Panc1 (cell line): ENCODE data around the gene GMCL2. TPM values are rescaled to one million over a fixed set of nuclear protein-coding genes. Genes with fewer than 3 reads are reported as not detected.

ENCODE experiments used
- ATAC-seq: fragments of 200-7000 bp; cut with Tn5 transposase; 2 replicates; pipeline ENCODE4 v1.9.1; 2020; ENCODE audit warnings: mild to moderate bottlenecking, moderate library complexity
- BruUV-seq: library from RNA; stranded (reverse); fragments of 400-500 nt; replicated peaks from 2 replicates; lab custom pipeline; 2021; lab: Mats Ljungman, UMichigan
- CTCF ChIA-PET: fragments of 300-600 bp; sonication (Branson Sonifier 250); formaldehyde crosslinking; loops from one replicate; lab custom pipeline; 2022; ENCODE audit warnings: antibody characterized with exemption; lab: Charles Lee
- POLR2A ChIA-PET: fragments of 300-600 bp; sonication (Branson Sonifier 250); formaldehyde crosslinking; loops from one replicate; lab custom pipeline; 2022; ENCODE audit warnings: antibody characterized with exemption; lab: Charles Lee
- DNase-seq: peaks from one replicate; pipeline ENCODE4 v3.0.0-alpha.2; 2010; ENCODE audit warnings: low read depth, low spot score
- H3K27ac ChIP-seq: 2 replicates; pipeline ENCODE4 v1.5.1; 2011; ENCODE audit warnings: mild to moderate bottlenecking, low read length, inconsistent platforms
- H3K27me3 ChIP-seq: fragments of 200-500 bp; sonication (Bioruptor generic); 2 replicates; pipeline ENCODE4 v1.6.0; 2014; ENCODE audit warnings: low read length, inconsistent platforms; ENCODE audit not compliant: control insufficient read depth, insufficient read depth
- H3K36me3 ChIP-seq: fragments of 200-500 bp; sonication (Bioruptor generic); 2 replicates; pipeline ENCODE4 v1.5.1; 2014; ENCODE audit warnings: inconsistent platforms, mild to moderate bottlenecking, low read length, moderate library complexity; ENCODE audit not compliant: control insufficient read depth, insufficient read depth
- H3K4me1 ChIP-seq: 2 replicates; pipeline ENCODE4 v1.5.1; 2011; ENCODE audit warnings: inconsistent platforms, mild to moderate bottlenecking, low read length, moderate library complexity; ENCODE audit not compliant: control insufficient read depth, insufficient read depth
- H3K4me3 ChIP-seq, 2 experiments: 2 replicates each; pipeline ENCODE4 v1.5.1; 2011 to 2012; ENCODE audit warnings: low read depth in 2 of 2, low read length in 2 of 2, mild to moderate bottlenecking in 2 of 2, inconsistent platforms in 1 of 2, moderate library complexity in 1 of 2
- H3K9me3 ChIP-seq: fragments of 200-500 bp; sonication (Bioruptor generic); 2 replicates; pipeline ENCODE4 v1.5.1; 2014; ENCODE audit warnings: low read depth, mild to moderate bottlenecking, inconsistent platforms, low read length, moderate library complexity; ENCODE audit not compliant: control insufficient read depth, insufficient read depth
- POLR2AphosphoS5 ChIP-seq: IDR thresholded peaks from 2 replicates; pipeline ENCODE4 v1.6.1; 2012; ENCODE audit warnings: mild to moderate bottlenecking, low read depth, low read length, moderate library complexity
- SIN3A ChIP-seq: IDR thresholded peaks from 2 replicates; pipeline ENCODE4 v1.6.1; 2012; ENCODE audit warnings: low read depth, mild to moderate bottlenecking, low read length, moderate library complexity, borderline replicate concordance; ENCODE audit not compliant: insufficient read depth
- TCF7L2 ChIP-seq: IDR thresholded peaks from 2 replicates; pipeline ENCODE4 v1.6.1; 2011; ENCODE audit warnings: mild to moderate bottlenecking, low read depth, low read length, inconsistent platforms
- in situ Hi-C: cut with HindIII; loops from 2 replicates; pipeline ENCODE4 v1.10.0; 2016; ENCODE audit warnings: low sequenced_read_pairs, low pct_unique_long_range_greater_than_20kb
- intact Hi-C: fragments of 100-400 bp; cut with micrococcal nuclease; formaldehyde crosslinking; loops from one replicate; pipeline ENCODE4 v1.10.0; 2022; ENCODE audit not compliant: unreplicated experiment
- total RNA-seq: library from RNA; stranded (reverse); gene quantifications from one replicate; pipeline ENCODE4 v1.2.1, GENCODE V29; 2021; ENCODE audit not compliant: unreplicated experiment
- TF ChIP-seq, protein P1 (sequence below), 2 experiments: IDR thresholded peaks; 2 replicates each; pipeline ENCODE4 v1.6.1; 2011 to 2012; ENCODE audit warnings: low read depth in 2 of 2, control low read depth in 1 of 2, low read length in 1 of 2, mild to moderate bottlenecking in 1 of 2, moderate library complexity in 1 of 2; ENCODE audit not compliant: insufficient read depth in 1 of 2
- TF ChIP-seq, protein P2 (sequence below): fragments of 450-650 bp; IDR thresholded peaks from 2 replicates; pipeline ENCODE4 v1.5.1; 2017; ENCODE audit warnings: mild to moderate bottlenecking

The GMCL2 gene
- total RNA-seq, 1 experiment from 2014 or later: not detected

DNA sequence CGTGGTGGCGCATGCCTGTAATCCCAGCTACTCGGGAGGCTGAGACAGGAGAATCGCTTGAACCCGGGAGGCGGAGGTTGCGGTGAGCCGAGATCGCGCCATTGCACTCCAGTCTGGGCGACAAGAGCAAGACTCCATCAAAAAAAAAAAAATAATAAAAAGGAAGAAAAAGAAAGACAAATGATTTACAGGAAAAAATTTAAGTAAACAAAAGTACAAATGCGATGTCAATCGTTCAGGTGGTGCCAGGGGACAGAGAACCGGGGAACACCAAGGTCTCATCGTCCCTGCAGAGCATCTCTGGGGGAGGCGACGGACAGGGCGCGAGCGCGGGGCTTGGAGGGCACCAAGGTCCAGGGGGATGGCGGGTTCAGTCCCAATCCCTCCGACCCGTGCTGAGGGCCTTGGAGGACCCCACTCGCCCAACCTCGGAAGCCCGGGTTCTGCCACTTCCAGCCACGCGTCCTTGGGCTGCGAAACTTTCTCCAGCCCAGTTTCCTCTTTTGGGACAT, 16.6 kb upstream of the GMCL2 start:
- in situ Hi-C loops: no loop called here
- Histone ChIP-seq H3K4me3 (peak overlapping the region; percentile 92 to 97), H3K27me3 (no peaks in the 10 kb centered on the region), H3K4me1 (peaks cover 35% of the 10 kb centered on the region), H3K27ac (peak overlapping the region; percentile 91), H3K9me3 (no peaks in the 10 kb centered on the region), H3K36me3 (peaks cover 24% of the 10 kb centered on the region)
- ATAC-seq: peak; percentile 10
- CTCF ChIA-PET: no interaction called here
- TSS peak; percentile 94 for BruUV-seq
- intact Hi-C loops: no loop called here
- POLR2A ChIA-PET: interaction anchor here (0.6 to 0.8 kb wide), 2 partner anchors 49 to 54 kb away, joined by 3 read pairs; no protein-coding TSS in a partner anchor
- TF ChIP-seq, protein P1, sequence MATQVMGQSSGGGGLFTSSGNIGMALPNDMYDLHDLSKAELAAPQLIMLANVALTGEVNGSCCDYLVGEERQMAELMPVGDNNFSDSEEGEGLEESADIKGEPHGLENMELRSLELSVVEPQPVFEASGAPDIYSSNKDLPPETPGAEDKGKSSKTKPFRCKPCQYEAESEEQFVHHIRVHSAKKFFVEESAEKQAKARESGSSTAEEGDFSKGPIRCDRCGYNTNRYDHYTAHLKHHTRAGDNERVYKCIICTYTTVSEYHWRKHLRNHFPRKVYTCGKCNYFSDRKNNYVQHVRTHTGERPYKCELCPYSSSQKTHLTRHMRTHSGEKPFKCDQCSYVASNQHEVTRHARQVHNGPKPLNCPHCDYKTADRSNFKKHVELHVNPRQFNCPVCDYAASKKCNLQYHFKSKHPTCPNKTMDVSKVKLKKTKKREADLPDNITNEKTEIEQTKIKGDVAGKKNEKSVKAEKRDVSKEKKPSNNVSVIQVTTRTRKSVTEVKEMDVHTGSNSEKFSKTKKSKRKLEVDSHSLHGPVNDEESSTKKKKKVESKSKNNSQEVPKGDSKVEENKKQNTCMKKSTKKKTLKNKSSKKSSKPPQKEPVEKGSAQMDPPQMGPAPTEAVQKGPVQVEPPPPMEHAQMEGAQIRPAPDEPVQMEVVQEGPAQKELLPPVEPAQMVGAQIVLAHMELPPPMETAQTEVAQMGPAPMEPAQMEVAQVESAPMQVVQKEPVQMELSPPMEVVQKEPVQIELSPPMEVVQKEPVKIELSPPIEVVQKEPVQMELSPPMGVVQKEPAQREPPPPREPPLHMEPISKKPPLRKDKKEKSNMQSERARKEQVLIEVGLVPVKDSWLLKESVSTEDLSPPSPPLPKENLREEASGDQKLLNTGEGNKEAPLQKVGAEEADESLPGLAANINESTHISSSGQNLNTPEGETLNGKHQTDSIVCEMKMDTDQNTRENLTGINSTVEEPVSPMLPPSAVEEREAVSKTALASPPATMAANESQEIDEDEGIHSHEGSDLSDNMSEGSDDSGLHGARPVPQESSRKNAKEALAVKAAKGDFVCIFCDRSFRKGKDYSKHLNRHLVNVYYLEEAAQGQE (IDR thresholded peaks at IDR 0.05; ENCODE audit: insufficient read depth in 1 of 2, low read depth in 2 of 2, low read length in 1 of 2): no peak
- no peak for DNase-seq

DNA sequence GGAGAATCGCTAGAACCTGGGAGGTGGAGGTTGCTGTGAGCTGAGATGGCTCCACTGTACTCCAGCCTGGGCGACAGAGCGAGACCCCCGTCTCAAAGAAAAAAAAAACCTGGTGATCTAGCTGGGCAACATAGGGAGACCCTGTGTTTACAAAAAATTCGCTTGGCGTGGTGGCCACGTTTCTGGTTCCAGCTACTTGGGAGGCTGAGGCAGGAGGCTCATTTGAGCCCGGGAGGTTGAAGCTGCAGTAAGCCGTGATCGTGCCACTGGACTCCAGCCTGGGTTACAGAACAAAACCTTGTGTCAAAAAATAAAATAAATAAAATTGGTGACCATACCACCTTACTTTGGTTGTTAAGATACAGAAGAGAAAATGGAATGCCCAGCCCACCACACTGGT, 15.4 kb upstream of the GMCL2 start:
- H3K4me3 ChIP-seq: no peak overlapping the region
- DNase-seq (no peak), ATAC-seq (no peak)
- in situ Hi-C loops (no loop called here), intact Hi-C loops (no loop called here)
- no TSS peak for BruUV-seq
- H3K27me3 ChIP-seq: no peaks in the 10 kb centered on the region
- peaks cover 19% of the 10 kb centered on the region for H3K36me3 ChIP-seq
- ChIA-PET CTCF (interaction anchor here (0.6 kb wide), 1 partner anchor 657 kb away, joined by 3 read pairs; no protein-coding TSS in a partner anchor), POLR2A (no interaction called here)
- no peak for TF ChIP-seq TCF7L2
- H3K27ac ChIP-seq: no peak overlapping the region
- H3K4me1 ChIP-seq: peaks cover 23% of the 10 kb centered on the region
- H3K9me3 ChIP-seq: no peaks in the 10 kb centered on the region

DNA sequence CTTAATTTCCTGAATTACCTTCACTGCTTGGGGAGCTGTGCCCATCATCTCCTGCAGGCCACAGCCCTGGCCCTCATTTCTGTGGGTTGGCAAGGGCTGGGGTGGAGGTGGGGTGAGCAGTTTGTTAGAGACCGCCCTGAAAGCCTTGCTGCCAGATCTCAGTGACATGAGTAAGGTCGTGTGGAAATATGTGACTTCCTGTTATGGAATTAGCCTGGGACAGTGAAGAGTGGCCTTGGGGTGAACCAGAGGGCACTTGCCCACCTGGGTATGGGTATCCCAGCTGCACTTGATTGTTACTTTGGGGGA, 14.7 kb upstream of the GMCL2 start:
- ChIA-PET POLR2A (no interaction called here), CTCF (no interaction called here)
- in situ Hi-C loops (no loop called here), intact Hi-C loops (no loop called here)
- no TSS peak for BruUV-seq
- DNase-seq (no peak), ATAC-seq (no peak)
- Histone ChIP-seq H3K36me3 (peaks cover 14% of the 10 kb centered on the region), H3K27me3 (no peaks in the 10 kb centered on the region), H3K27ac (0 out of 2 replicates have a peak overlapping the region, but pooled peaks have one; percentile 20), H3K9me3 (no peaks in the 10 kb centered on the region), H3K4me3 (no peak overlapping the region), H3K4me1 (peaks cover 17% of the 10 kb centered on the region)
- TF ChIP-seq, protein P2, sequence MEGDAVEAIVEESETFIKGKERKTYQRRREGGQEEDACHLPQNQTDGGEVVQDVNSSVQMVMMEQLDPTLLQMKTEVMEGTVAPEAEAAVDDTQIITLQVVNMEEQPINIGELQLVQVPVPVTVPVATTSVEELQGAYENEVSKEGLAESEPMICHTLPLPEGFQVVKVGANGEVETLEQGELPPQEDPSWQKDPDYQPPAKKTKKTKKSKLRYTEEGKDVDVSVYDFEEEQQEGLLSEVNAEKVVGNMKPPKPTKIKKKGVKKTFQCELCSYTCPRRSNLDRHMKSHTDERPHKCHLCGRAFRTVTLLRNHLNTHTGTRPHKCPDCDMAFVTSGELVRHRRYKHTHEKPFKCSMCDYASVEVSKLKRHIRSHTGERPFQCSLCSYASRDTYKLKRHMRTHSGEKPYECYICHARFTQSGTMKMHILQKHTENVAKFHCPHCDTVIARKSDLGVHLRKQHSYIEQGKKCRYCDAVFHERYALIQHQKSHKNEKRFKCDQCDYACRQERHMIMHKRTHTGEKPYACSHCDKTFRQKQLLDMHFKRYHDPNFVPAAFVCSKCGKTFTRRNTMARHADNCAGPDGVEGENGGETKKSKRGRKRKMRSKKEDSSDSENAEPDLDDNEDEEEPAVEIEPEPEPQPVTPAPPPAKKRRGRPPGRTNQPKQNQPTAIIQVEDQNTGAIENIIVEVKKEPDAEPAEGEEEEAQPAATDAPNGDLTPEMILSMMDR: no peak
- TF ChIP-seq, protein P1 (IDR thresholded peaks at IDR 0.05; ENCODE audit: insufficient read depth in 1 of 2, low read depth in 2 of 2, low read length in 1 of 2): no peak
- TF ChIP-seq TCF7L2: no peak
- TF ChIP-seq SIN3A: no peak
- no peak for TF ChIP-seq POLR2AphosphoS5
